Stimulated activated CD8-positive, alpha-beta memory T cell treated with anti-CD3 and anti-CD28 coated beads, Interleukin-12 subunit alpha, Interleukin-12 subunit beta, amount 100 ng/mL, for 4 hours (primary cell): ENCODE results near the gene NFIA.

Source experiments
- DNase-seq: peaks from one replicate; pipeline ENCODE4 v3.0.0-alpha.2; 2020; ENCODE audit warnings: low read depth

Gene NFIA

GRCh38 chr1:61434276-61434675 lies 351.9 kb downstream of the NFIA start:
- no peak for DNase-seq

DNA sequence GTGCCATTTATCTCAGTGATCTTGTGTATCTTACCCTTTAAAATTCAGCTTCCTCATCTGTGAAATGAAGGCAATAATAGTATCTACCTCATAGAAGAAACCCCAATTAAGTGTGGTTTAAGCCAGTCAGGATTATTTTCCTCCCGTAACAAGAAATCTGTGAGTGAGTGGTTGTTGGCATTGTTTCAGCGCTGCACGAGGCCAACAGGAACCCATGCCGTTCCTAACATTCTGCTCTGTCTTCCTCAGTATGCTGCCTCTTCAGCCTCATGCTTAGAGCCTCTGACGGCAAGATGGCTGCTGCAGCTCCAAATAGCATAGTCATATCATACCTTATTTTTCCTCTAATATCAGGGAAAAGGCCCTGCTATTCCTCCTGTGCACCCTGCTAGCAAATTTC lies 352.9 kb downstream of the NFIA start:
- no peak for DNase-seq

DNA sequence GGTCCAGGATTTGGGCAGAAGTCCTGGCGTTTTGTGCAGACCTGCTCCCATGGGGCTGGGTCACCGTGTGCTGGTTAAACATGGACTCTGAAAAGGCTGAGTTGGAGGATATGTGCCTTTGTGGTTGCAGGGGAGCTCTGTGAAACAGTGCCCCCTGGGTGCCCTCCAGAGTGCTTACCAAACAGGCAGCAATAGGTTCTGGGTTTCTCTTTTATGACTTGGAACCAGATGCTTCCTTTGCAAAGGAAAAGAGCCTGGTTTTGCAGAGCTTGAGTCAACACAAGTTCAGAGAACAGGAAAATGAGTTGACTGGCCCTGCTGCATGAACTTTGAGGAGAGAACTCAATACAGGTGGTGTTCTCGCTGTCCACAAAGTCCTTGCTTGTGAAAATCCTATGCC lies 353.7 kb downstream of the NFIA start:
- no peak for DNase-seq

DNA sequence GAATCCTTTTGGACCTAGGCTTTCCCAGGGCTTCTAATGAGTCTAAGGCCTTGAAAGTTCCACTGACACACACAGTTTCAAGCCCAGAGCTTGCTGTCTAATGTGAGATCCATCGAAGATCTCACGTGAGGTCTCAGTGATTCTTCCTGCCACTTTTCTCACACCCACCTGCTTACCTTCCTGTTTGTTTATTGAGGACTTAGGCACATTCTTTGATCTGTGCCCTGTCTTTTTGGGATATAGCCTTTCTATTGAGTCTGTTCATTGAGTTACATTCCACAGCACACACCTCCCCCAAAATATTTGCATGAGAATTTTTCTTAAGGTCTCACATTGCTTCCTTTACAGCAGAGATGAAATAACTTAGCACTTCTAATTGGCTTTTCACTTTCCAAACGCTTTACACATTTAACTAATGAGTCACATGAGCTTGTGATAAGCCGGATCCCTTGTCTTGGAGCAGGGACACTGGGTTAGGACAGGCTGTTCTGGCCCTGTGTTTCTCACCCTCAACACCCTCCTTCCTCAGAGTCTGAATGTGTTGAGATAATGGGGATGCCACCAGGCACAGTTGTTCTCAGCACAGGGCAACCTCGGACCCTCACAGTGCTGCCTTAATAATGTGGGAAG lies 354.2 kb downstream of the NFIA start:
- no peak for DNase-seq

DNA sequence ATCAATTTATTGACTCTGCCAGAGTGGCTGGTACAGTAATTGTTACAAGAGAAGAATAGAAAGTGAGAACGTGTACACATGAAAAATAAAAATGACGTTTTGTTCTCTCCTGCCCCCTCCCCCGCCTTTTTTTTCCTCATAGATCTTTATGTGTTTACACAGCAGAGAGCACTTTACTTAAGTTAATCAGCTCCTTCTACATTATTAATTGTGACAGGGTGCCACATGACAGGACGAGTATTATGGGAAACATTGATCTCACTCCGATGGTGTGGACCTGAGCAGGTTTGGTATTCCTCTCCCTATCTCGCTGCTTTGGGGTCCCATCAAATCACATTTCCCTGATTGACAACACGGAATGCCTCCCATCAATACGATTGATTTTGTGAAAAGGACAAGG lies 356.9 kb downstream of the NFIA start:
- no peak for DNase-seq

- no peak for DNase-seq
These were observed 359.4 kb downstream of the NFIA start for GRCh38 chr1:61441723-61442262.

GRCh38 chr1:61442544-61442943 lies 360.2 kb downstream of the NFIA start:
- DNase-seq = no peak

GRCh38 chr1:61444288-61444687 lies 361.9 kb downstream of the NFIA start:
- DNase-seq = no peak

DNA sequence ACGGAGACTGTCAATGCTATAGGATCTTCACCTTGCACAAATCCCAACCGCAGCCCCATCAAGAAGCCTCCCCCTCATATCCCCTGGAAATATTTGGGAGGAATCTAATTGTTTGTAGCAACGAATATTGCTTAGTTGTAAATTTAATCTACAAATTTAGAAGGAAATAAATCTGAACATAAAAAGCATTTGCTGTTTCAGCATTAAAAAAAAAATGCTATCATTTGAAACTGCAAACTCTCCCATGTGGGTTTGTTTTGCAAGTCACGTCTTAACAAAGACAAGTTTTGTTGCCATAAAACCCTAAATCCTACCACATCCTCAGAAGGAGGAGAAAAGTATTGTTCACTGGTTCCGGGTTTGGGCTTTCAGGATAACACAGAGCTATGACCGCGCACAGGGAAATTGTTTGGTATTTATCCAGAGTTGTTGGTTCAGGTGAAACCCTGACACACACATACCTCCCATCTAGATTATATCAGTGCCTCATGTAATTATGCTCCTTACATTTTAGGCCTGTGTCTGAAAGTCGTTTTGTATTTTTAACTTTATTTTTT lies 363.0 kb downstream of the NFIA start:
- no peak for DNase-seq

DNA sequence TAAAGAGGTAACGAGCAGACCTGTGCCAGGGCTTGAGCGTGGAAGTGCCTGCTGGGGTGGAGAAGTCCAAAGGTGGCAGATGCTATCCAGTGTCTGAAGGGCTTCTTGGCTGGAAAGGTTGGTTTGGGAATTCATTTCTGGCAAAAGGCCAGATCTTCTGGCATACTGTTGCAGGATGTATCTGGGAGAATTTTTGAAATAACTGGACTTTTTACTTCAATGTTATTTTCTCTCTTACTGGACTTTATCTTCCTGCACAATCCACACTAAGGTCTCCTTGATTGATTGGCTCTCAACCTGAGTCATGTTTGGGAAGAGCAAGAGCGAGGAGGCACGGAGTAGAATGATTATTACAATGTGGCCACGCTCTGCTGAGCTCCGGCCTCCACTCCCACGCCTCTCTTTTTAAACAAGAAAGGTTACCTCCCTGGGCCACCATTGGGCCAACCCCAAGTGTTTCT lies 364.2 kb downstream of the NFIA start:
- no peak for DNase-seq

GRCh38 chr1:61447106-61447967 lies 365.0 kb downstream of the NFIA start:
- no peak for DNase-seq

GRCh38 chr1:61447968-61448430 lies 365.6 kb downstream of the NFIA start:
- no peak for DNase-seq

DNA sequence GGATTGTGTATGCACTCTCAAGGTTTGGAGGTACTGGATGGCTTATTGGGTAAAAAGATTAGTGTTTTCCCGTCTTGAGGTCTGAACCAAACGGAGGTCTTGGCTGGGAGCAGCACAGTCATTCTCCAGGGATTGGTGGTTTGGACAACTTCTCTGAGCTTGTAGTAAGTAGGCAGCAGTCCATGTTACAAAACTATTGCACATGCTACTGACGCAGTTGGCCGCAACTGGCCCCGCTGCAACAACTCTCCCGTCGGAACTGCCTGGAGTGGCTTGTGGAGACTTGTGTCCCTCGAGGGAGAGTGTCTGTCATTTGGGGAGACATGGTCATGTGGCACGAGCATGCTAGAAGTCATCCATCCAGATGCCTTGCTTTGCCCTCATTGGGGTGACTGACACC lies 366.6 kb downstream of the NFIA start:
- no peak for DNase-seq

DNA sequence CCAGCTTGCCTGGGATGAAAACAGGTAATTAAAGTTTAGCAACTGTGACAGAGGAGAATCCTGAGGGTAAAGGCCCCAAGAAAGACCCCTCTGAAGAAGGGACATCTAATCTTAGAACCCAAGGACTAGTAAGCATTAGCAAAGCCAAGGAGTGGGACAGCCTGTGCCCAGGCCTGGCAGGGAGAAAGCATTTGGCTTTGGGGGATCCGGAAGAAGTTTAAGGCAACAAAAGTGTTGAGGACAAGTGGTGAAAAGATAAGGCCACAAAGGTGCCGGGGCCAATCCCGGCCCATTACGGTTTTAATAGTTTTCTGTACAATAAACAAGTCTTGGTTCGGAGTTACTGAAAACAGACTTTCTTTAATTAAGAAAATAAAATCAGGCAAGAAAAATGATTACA lies 367.0 kb downstream of the NFIA start:
- no peak for DNase-seq

- no peak for DNase-seq
These were observed 368.1 kb downstream of the NFIA start for GRCh38 chr1:61450454-61450853.

DNA sequence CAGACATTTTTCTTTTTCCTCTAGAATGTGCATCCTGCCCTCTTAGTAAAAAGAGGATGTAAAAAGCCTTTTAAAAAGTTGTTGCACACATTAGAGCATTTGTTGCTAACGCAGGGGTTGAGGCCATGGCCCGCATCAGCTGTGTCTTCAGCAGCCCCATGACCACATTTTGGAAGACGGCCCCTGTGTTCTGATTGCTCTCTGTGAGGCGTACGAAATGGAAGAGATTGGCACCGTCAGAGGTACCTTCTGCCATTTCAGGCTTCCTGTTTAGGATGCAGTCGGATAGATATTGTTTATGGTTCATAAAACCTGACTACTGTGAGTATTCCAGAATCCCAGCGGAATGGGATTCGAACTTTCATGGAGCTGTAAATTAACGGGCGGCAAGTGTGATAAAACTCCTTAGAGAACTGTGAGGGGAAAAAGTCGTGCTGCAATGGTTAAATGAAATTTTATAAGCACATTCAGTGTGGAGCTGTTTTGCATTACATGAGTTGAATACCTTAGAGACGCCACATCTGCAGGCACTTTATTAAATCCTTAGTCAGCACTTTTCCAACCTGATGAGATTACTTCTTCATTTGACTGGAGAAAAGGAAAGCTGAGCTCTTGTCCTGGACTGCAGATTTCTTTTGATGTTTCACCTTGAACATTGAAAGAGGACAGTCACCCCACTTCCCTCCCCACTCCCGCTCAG lies 368.7 kb downstream of the NFIA start:
- no peak for DNase-seq

DNA sequence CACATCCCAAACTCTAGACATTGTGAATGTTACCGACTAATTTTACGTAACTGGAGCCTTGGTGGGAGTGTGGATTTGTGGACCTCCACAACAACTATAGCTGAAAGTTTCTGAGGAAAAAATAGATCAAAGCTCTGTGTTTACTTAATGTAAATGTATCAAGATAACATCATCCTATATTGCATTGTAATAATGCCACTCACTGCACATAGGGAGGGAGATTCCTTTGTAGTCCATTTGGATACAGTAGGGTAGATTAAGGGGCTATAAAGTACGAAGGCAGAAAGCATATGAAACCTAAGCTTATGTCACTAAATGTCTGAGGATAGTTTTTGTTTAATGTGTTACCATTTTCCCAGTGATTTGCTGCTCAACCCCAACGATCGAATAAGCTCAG lies 369.2 kb downstream of the NFIA start:
- DNase-seq = no peak

GRCh38 chr1:61452176-61453035 lies 370.0 kb downstream of the NFIA start:
- no peak for DNase-seq

DNA sequence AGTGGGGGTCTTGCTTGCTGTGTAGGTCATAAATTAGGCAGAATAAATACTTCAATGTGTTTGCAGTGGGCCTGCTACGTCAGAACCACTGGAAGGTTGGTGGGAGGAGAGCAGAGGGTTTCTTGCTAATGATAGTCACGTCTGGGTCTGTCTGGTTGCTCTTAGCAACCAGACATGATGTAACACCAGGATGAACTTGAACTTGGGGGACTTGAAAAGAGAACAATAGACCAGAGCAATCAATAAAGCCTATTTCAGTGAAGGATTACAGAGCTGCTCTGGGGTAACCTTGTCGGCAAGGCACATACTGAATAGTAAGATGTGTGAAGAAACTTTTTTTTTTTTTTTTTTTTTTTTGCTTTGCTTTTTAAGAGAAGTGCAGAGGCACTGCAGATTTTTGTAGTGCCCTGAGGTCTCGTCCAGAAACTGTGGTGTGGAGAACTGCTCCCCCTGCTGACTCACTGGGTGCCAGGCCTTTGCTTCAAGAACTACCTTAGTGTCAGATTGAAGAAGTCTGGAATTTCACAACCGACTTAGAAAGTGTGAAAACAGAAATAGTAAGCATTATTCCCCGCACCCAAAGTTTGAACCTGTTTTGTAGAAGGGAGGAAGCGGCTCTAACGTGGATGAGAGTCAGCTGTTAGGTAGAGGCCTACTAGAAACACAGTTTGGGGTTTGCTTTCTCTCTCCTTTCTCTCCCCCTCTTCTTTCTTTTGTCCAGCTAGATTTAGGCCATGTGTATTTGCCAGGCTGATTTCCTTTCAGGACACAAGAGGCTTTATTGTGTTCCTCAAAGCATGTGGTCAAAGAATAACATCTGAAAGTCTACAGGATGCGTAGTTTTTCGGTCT lies 371.0 kb downstream of the NFIA start:
- DNase-seq = peak; percentile 29

DNA sequence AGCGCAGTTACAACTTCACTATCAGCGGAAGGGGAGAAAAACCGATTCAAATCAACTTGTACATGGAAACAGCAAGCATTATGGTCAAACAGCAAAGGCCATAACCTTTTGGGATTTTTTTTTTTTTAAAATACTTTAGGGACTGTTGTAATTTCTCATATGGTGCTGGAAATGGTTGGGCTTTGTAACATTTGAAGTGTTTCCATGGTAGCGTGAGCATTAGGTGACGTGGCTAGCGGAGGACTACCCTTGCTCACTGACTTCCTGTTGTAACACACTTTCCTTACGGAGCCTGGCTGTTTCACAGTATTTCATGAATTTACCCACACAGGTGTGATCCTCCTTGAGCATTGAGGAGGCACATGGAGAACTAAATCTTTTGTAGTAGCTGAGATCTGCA lies 373.0 kb downstream of the NFIA start:
- no peak for DNase-seq
